Osteoblast (primary cell): ENCODE data around the gene RNF222. TPM values are rescaled to one million over a fixed set of nuclear protein-coding genes. Genes with fewer than 3 reads are reported as not detected.

Experiments used
- DNase-seq: peaks from one replicate; pipeline ENCODE4 v3.0.0; 2011; ENCODE audit warnings: low spot score, mixed read lengths; ENCODE audit not compliant: insufficient read length; ENCODE audit errors: missing footprints
- H2AFZ ChIP-seq: 2 replicates; pipeline ENCODE4 v1.6.0; 2011; ENCODE audit warnings: mild to moderate bottlenecking, low read length
- H3K27ac ChIP-seq: 2 replicates; pipeline ENCODE4 v1.5.1; 2011; ENCODE audit warnings: mild to moderate bottlenecking, low read depth, low read length, moderate library complexity
- H3K27me3 ChIP-seq: 2 replicates; pipeline ENCODE4 v1.6.0; 2012; ENCODE audit warnings: mild to moderate bottlenecking, control low read depth, inconsistent platforms, low read length, moderate library complexity; ENCODE audit not compliant: insufficient read depth
- H3K36me3 ChIP-seq: 2 replicates; pipeline ENCODE4 v1.5.1; 2011; ENCODE audit warnings: mild to moderate bottlenecking, low read length, control low read depth, moderate library complexity; ENCODE audit not compliant: insufficient read depth
- H3K4me1 ChIP-seq: 2 replicates; pipeline ENCODE4 v1.5.1; 2011; ENCODE audit warnings: mild to moderate bottlenecking, low read length, control low read depth, moderate library complexity; ENCODE audit not compliant: insufficient read depth
- H3K4me2 ChIP-seq: 2 replicates; pipeline ENCODE4 v1.6.0; 2011; ENCODE audit warnings: mild to moderate bottlenecking, low read length; ENCODE audit not compliant: insufficient read depth
- H3K4me3 ChIP-seq: fragments of 200-600 bp; sonication (generic); 3 replicates; pipeline ENCODE4 v1.5.1; 2012; ENCODE audit warnings: mild to moderate bottlenecking, low read length, inconsistent platforms; ENCODE audit not compliant: insufficient read depth
- H3K79me2 ChIP-seq: 2 replicates; pipeline ENCODE4 v1.6.0; 2012; ENCODE audit warnings: mild to moderate bottlenecking, low read length, control low read depth, inconsistent platforms; ENCODE audit not compliant: insufficient read depth
- H3K9me3 ChIP-seq: 2 replicates; pipeline ENCODE4 v1.5.1; 2011; ENCODE audit warnings: low read depth, low read length, control low read depth
- H4K20me1 ChIP-seq: 2 replicates; pipeline ENCODE4 v1.6.0; 2012; ENCODE audit warnings: mild to moderate bottlenecking, low read length, control low read depth; ENCODE audit not compliant: insufficient read depth
- CTCF ChIP-seq: IDR thresholded peaks from 2 replicates; pipeline ENCODE4 v1.5.1; 2011; ENCODE audit warnings: mild to moderate bottlenecking, low read depth, low read length, moderate library complexity; ENCODE audit errors: extremely low read depth
- total RNA-seq: library from RNA; depleted of rRNA; stranded (reverse); fragments of >200 nt; gene quantifications from 2 replicates; pipeline ENCODE4 v1.2.3, GENCODE V29; 2012

The RNF222 gene
- total RNA-seq, 1 donor = not detected

- no peak overlapping the region for H2AFZ ChIP-seq
- no peak overlapping the region for H3K4me3 ChIP-seq
- H3K36me3 ChIP-seq = peaks cover 60% of the 10 kb centered on the region
- H3K27ac ChIP-seq = no peak overlapping the region
- no peak for TF ChIP-seq CTCF
- H3K79me2 ChIP-seq = peaks cover 95% of the 10 kb centered on the region
- no peak for DNase-seq
- H3K27me3 ChIP-seq = no peaks in the 10 kb centered on the region
- H3K4me2 ChIP-seq = no peak overlapping the region
- H3K9me3 ChIP-seq = no peaks in the 10 kb centered on the region
- peaks cover 77% of the 10 kb centered on the region for H4K20me1 ChIP-seq
- peaks cover 14% of the 10 kb centered on the region for H3K4me1 ChIP-seq
These were observed 44.7 kb upstream of the RNF222 start for GRCh38 chr17:8442310-8442709.

DNA sequence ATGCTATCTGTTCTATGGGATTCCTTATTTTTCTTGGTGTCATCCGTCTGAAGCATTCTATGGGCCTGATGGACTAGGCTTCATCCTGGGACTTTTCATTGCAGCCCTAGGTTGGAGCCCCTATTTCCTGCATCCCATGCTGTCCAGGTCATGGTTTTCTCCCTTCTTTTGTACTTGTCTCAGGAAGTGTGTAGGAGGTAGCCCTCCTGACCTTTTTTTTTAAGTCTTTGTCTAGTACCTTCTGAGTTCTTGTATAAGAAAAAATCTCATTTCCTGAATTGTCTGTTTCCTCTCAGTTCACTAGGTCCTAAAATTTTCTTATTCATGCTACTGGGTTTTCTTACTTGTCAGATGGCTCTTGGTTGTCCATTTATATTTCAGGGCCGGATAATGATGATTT lies 44.1 kb upstream of the RNF222 start:
- Histone ChIP-seq H2AFZ (no peak overlapping the region), H3K27me3 (no peaks in the 10 kb centered on the region), H3K9me3 (no peaks in the 10 kb centered on the region), H3K4me1 (peaks cover 16% of the 10 kb centered on the region), H4K20me1 (peaks cover 79% of the 10 kb centered on the region), H3K36me3 (peaks cover 56% of the 10 kb centered on the region), H3K4me3 (no peak overlapping the region), H3K27ac (no peak overlapping the region), H3K79me2 (peaks cover 97% of the 10 kb centered on the region), H3K4me2 (no peak overlapping the region)
- no peak for DNase-seq
- TF ChIP-seq CTCF = no peak

GRCh38 chr17:8439681-8440080 lies 42.1 kb upstream of the RNF222 start:
- no peak overlapping the region for H3K27ac ChIP-seq
- peaks cover 88% of the 10 kb centered on the region for H3K79me2 ChIP-seq
- DNase-seq = no peak
- TF ChIP-seq CTCF = no peak
- H3K4me2 ChIP-seq = no peak overlapping the region
- H3K4me1 ChIP-seq = peaks cover 16% of the 10 kb centered on the region
- peaks cover 36% of the 10 kb centered on the region for H3K36me3 ChIP-seq
- peaks cover 74% of the 10 kb centered on the region for H4K20me1 ChIP-seq
- no peaks in the 10 kb centered on the region for H3K9me3 ChIP-seq
- H3K4me3 ChIP-seq = no peak overlapping the region
- no peaks in the 10 kb centered on the region for H3K27me3 ChIP-seq
- no peak overlapping the region for H2AFZ ChIP-seq

- Histone ChIP-seq H2AFZ (no peak overlapping the region), H3K27me3 (no peaks in the 10 kb centered on the region), H3K4me2 (peak overlapping the region; percentile 85), H3K79me2 (peaks cover 76% of the 10 kb centered on the region), H3K4me3 (no peak overlapping the region), H3K4me1 (peaks cover 16% of the 10 kb centered on the region), H3K9me3 (no peaks in the 10 kb centered on the region), H3K27ac (peak overlapping the region; percentile 12), H4K20me1 (peaks cover 62% of the 10 kb centered on the region), H3K36me3 (peaks cover 26% of the 10 kb centered on the region)
- no peak for DNase-seq
- TF ChIP-seq CTCF = no peak
These were observed 40.8 kb upstream of the RNF222 start for GRCh38 chr17:8438441-8438840.
